PC-3 (cell line): ENCODE results near the gene CNPY2. TPM values are rescaled to one million over a fixed set of nuclear protein-coding genes. Genes with fewer than 3 reads are reported as not detected.

ENCODE experiments used
- ATAC-seq: fragments of 200-7000 bp; cut with Tn5 transposase; 2 replicates; pipeline ENCODE4 v1.9.1; 2020; ENCODE audit warnings: mild to moderate bottlenecking, moderate library complexity
- BruUV-seq: library from RNA; stranded (reverse); fragments of 400-500 nt; replicated peaks from 2 replicates; lab custom pipeline; 2021; lab: Mats Ljungman, UMichigan
- CTCF ChIA-PET: fragments of 300-600 bp; sonication (Branson Sonifier 250); formaldehyde crosslinking; loops from one replicate; lab custom pipeline; 2022; ENCODE audit warnings: antibody characterized with exemption; lab: Charles Lee
- POLR2A ChIA-PET: fragments of 300-600 bp; sonication (Branson Sonifier 250); formaldehyde crosslinking; loops from one replicate; lab custom pipeline; 2022; ENCODE audit warnings: antibody characterized with exemption; ENCODE audit not compliant: unreplicated experiment; lab: Charles Lee
- DNase-seq: peaks from one replicate; pipeline ENCODE4 v3.0.0-alpha.2; 2015
- H2AFZ ChIP-seq: fragments of 300-600 bp; sonication (generic); 2 replicates; pipeline ENCODE4 v1.6.0; 2016; ENCODE audit warnings: antibody characterized with exemption, low read length
- H3F3A ChIP-seq: fragments of 300-600 bp; sonication (generic); one replicate; pipeline ENCODE4 v1.6.0; 2017; ENCODE audit warnings: antibody characterized with exemption, low read length, control low read depth, mild to moderate bottlenecking; ENCODE audit not compliant: unreplicated experiment
- H3K27ac ChIP-seq: fragments of 300-600 bp; sonication (generic); 2 replicates; pipeline ENCODE4 v1.5.1; 2016; ENCODE audit warnings: mild to moderate bottlenecking, low read length
- H3K27me3 ChIP-seq: fragments of 300-600 bp; sonication (generic); 2 replicates; pipeline ENCODE4 v1.6.1; 2016; ENCODE audit warnings: low read length, mixed read lengths
- H3K36me3 ChIP-seq: fragments of 300-600 bp; sonication (generic); 2 replicates; pipeline ENCODE4 v1.6.1; 2016; ENCODE audit warnings: low read depth, mixed run types, low read length, mixed read lengths
- H3K4me1 ChIP-seq: fragments of 300-600 bp; sonication (generic); 2 replicates; pipeline ENCODE4 v1.5.1; 2016; ENCODE audit warnings: low read length; ENCODE audit not compliant: insufficient read depth
- H3K4me2 ChIP-seq: fragments of 300-600 bp; sonication (generic); 2 replicates; pipeline ENCODE4 v1.6.0; 2016; ENCODE audit warnings: low read length
- H3K4me3 ChIP-seq: fragments of 300-600 bp; sonication (generic); 2 replicates; pipeline ENCODE4 v1.5.1; 2016; ENCODE audit warnings: mild to moderate bottlenecking, low read length, mixed read lengths
- H3K79me2 ChIP-seq: fragments of 300-600 bp; sonication (generic); 2 replicates; pipeline ENCODE4 v1.6.1; 2017; ENCODE audit warnings: low read length, mixed read lengths
- H3K9ac ChIP-seq: fragments of 300-600 bp; sonication (generic); 2 replicates; pipeline ENCODE4 v1.6.0; 2016; ENCODE audit warnings: mild to moderate bottlenecking, low read length
- H3K9me2 ChIP-seq: fragments of 300-600 bp; sonication (generic); replicated peaks from 2 replicates; pipeline ENCODE4 v1.6.1; 2016; ENCODE audit warnings: mixed run types, low read length, mixed read lengths
- H3K9me3 ChIP-seq: fragments of 300-600 bp; sonication (generic); 2 replicates; pipeline ENCODE4 v1.6.1; 2016; ENCODE audit warnings: low read length, mixed read lengths
- H4K20me1 ChIP-seq: fragments of 300-600 bp; sonication (generic); 2 replicates; pipeline ENCODE4 v1.6.1; 2016; ENCODE audit warnings: low read length, mixed read lengths
- EZH2 ChIP-seq: fragments of 300-600 bp; sonication (generic); IDR thresholded peaks from one replicate; pipeline ENCODE4 v1.6.1; 2017; ENCODE audit warnings: antibody characterized with exemption, mild to moderate bottlenecking, low read length; ENCODE audit not compliant: unreplicated experiment
- EZH2phosphoT487 ChIP-seq: fragments of 300-600 bp; sonication (generic); IDR thresholded peaks from 2 replicates; pipeline ENCODE4 v1.6.1; 2018; ENCODE audit warnings: mild to moderate bottlenecking, antibody characterized with exemption, low read length, borderline replicate concordance
- intact Hi-C: fragments of 100-400 bp; cut with micrococcal nuclease; formaldehyde crosslinking; loops from 2 replicates; pipeline ENCODE4 v1.9.0; 2023
- total RNA-seq: library from RNA; depleted of rRNA; stranded (reverse); fragments of >200 nt; gene quantifications from 2 replicates; pipeline ENCODE4 v1.2.3, GENCODE V29; 2014
- TF ChIP-seq, protein P1 (sequence below): fragments of 300-600 bp; sonication (generic); conservative IDR thresholded peaks from 2 replicates; pipeline ENCODE4 v1.5.1; 2017; ENCODE audit warnings: antibody characterized with exemption, low read depth, mild to moderate bottlenecking, low read length

The CNPY2 gene
- total RNA-seq, 1 experiment from 2014 or later, result 109 TPM

GRCh38 chr12:56358836-56359532, 43.2 kb upstream of the CNPY2 start:
- H4K20me1 ChIP-seq, result no peaks in the 10 kb centered on the region
- intact Hi-C loops, result no loop called here
- no peak for ATAC-seq
- BruUV-seq, result no TSS peak
- H3K4me3 ChIP-seq, result peak overlapping the region; percentile 85
- H2AFZ ChIP-seq, result no peak overlapping the region
- H3K4me2 ChIP-seq, result peak overlapping the region; percentile 91
- peaks cover 26% of the 10 kb centered on the region for H3K79me2 ChIP-seq
- DNase-seq, result peak; percentile 46
- ChIA-PET CTCF (interaction anchor here (0.5 to 1.6 kb wide), 2 partner anchors 105 to 126 kb away, joined by 7 to 12 read pairs; no protein-coding TSS in a partner anchor), POLR2A (interaction anchor here (0.5 to 0.7 kb wide), 3 partner anchors 133 to 638 kb away, joined by 3 to 7 read pairs (median 3); no protein-coding TSS in a partner anchor)
- H3K36me3 ChIP-seq, result peaks cover 10% of the 10 kb centered on the region
- no peak overlapping the region for H3K27ac ChIP-seq
- H3K4me1 ChIP-seq, result peaks cover 14% of the 10 kb centered on the region
- TF ChIP-seq EZH2 (no peak), EZH2phosphoT487 (no peak)
- TF ChIP-seq, protein P1, sequence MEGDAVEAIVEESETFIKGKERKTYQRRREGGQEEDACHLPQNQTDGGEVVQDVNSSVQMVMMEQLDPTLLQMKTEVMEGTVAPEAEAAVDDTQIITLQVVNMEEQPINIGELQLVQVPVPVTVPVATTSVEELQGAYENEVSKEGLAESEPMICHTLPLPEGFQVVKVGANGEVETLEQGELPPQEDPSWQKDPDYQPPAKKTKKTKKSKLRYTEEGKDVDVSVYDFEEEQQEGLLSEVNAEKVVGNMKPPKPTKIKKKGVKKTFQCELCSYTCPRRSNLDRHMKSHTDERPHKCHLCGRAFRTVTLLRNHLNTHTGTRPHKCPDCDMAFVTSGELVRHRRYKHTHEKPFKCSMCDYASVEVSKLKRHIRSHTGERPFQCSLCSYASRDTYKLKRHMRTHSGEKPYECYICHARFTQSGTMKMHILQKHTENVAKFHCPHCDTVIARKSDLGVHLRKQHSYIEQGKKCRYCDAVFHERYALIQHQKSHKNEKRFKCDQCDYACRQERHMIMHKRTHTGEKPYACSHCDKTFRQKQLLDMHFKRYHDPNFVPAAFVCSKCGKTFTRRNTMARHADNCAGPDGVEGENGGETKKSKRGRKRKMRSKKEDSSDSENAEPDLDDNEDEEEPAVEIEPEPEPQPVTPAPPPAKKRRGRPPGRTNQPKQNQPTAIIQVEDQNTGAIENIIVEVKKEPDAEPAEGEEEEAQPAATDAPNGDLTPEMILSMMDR, result no peak
- H3K27me3 ChIP-seq, result no peaks in the 10 kb centered on the region
- no peaks in the 10 kb centered on the region for H3F3A ChIP-seq
- H3K9me3 ChIP-seq, result no peaks in the 10 kb centered on the region
- H3K9me2 ChIP-seq, result no peaks in the 10 kb centered on the region
- H3K9ac ChIP-seq, result peak overlapping the region; percentile 79

GRCh38 chr12:56351325-56351724, 35.5 kb upstream of the CNPY2 start:
- no peak overlapping the region for H2AFZ ChIP-seq
- DNase-seq, result peak; percentile 76
- peak overlapping the region; percentile 94 for H3K27ac ChIP-seq
- H3K4me3 ChIP-seq, result peak overlapping the region; percentile 39; the same call in 1 of the 2 replicates
- no peaks in the 10 kb centered on the region for H3K9me2 ChIP-seq
- peak; percentile 73 for ATAC-seq
- H3K27me3 ChIP-seq, result no peaks in the 10 kb centered on the region
- no peaks in the 10 kb centered on the region for H4K20me1 ChIP-seq
- H3K4me2 ChIP-seq, result peak overlapping the region; percentile 71
- peak overlapping the region; percentile 59 for H3K9ac ChIP-seq
- no peaks in the 10 kb centered on the region for H3K9me3 ChIP-seq
- intact Hi-C loops, result no loop called here
- H3K4me1 ChIP-seq, result peaks cover 29% of the 10 kb centered on the region
- no peaks in the 10 kb centered on the region for H3K79me2 ChIP-seq
- POLR2A ChIA-PET, result interaction anchor here (0.6 to 1.0 kb wide), 4 partner anchors 9 to 157 kb away, joined by 3 to 13 read pairs (median 4); partner anchors contain the start of genes CNPY2 and STAT2
- peaks cover 30% of the 10 kb centered on the region for H3K36me3 ChIP-seq
- TF ChIP-seq, protein P1, result no peak
- TF ChIP-seq EZH2phosphoT487 (no peak), EZH2 (no peak)
- CTCF ChIA-PET, result interaction anchor here (0.6 to 1.0 kb wide), 3 partner anchors 9 to 113 kb away, joined by 3 read pairs; partner anchors contain the start of gene STAT2
- peaks cover 4% of the 10 kb centered on the region for H3F3A ChIP-seq
- BruUV-seq, result no TSS peak
